Islet of Langerhans (tissue), 1 donor: ENCODE measurements around the gene CTTNBP2.
A peak's percentile ranks its signal among the peaks of the same experiment; 100 is the strongest.

Experiments
- FAIRE-seq: peaks from one replicate; lab custom pipeline; 2011; peaks lifted over from hg19 to GRCh38; lab: Jason Lieb, UNC

Gene CTTNBP2

GRCh38 chr7:117683430-117684175 lies 189.6 kb downstream of the CTTNBP2 start:
- FAIRE-seq = no peak

GRCh38 chr7:117682681-117683385 lies 190.4 kb downstream of the CTTNBP2 start:
- no peak for FAIRE-seq

GRCh38 chr7:117679120-117679519 lies 194.1 kb downstream of the CTTNBP2 start:
- FAIRE-seq = no peak

GRCh38 chr7:117675497-117676435 lies 197.5 kb downstream of the CTTNBP2 start:
- no peak for FAIRE-seq

GRCh38 chr7:117674617-117675016 lies 198.6 kb downstream of the CTTNBP2 start:
- no peak for FAIRE-seq

- peak; percentile 97 for FAIRE-seq
These were observed 199.4 kb downstream of the CTTNBP2 start for GRCh38 chr7:117673839-117674238.

GRCh38 chr7:117673367-117673766 lies 199.9 kb downstream of the CTTNBP2 start:
- peak; percentile 5 for FAIRE-seq

GRCh38 chr7:117672453-117672852 lies 200.8 kb downstream of the CTTNBP2 start:
- no peak for FAIRE-seq

GRCh38 chr7:117669818-117670217 lies 203.4 kb downstream of the CTTNBP2 start:
- FAIRE-seq = no peak

GRCh38 chr7:117667456-117667855 lies 205.8 kb downstream of the CTTNBP2 start:
- no peak for FAIRE-seq

- FAIRE-seq = no peak
These were observed 206.6 kb downstream of the CTTNBP2 start for GRCh38 chr7:117666689-117667088.

- no peak for FAIRE-seq
These were observed 207.2 kb downstream of the CTTNBP2 start for GRCh38 chr7:117666031-117666430.

GRCh38 chr7:117665368-117665767 lies 207.9 kb downstream of the CTTNBP2 start:
- FAIRE-seq = no peak

- FAIRE-seq = no peak
These were observed 209.2 kb downstream of the CTTNBP2 start for GRCh38 chr7:117664047-117664446.

GRCh38 chr7:117661328-117661727 lies 211.9 kb downstream of the CTTNBP2 start:
- no peak for FAIRE-seq
